A673 (cell line): Measurements from ENCODE around the gene TYSND1.

ENCODE experiments used
- EZH2 ChIP-seq: fragments of 200-600 bp; sonication (generic); IDR thresholded peaks from 2 replicates; pipeline ENCODE4 v1.6.1; 2017; ENCODE audit warnings: borderline replicate concordance, low read depth, mild to moderate bottlenecking, mixed read lengths, antibody characterized with exemption, low read length; ENCODE audit not compliant: poor library complexity, severe bottlenecking
- TF ChIP-seq, protein P1 (sequence below): fragments of 300-800, 200-600 bp; sonication (generic); conservative IDR thresholded peaks from 2 replicates; pipeline ENCODE4 v1.5.1; 2017; ENCODE audit warnings: low read depth, mild to moderate bottlenecking, antibody characterized with exemption, low read length, moderate library complexity, mixed read lengths

DNA sequence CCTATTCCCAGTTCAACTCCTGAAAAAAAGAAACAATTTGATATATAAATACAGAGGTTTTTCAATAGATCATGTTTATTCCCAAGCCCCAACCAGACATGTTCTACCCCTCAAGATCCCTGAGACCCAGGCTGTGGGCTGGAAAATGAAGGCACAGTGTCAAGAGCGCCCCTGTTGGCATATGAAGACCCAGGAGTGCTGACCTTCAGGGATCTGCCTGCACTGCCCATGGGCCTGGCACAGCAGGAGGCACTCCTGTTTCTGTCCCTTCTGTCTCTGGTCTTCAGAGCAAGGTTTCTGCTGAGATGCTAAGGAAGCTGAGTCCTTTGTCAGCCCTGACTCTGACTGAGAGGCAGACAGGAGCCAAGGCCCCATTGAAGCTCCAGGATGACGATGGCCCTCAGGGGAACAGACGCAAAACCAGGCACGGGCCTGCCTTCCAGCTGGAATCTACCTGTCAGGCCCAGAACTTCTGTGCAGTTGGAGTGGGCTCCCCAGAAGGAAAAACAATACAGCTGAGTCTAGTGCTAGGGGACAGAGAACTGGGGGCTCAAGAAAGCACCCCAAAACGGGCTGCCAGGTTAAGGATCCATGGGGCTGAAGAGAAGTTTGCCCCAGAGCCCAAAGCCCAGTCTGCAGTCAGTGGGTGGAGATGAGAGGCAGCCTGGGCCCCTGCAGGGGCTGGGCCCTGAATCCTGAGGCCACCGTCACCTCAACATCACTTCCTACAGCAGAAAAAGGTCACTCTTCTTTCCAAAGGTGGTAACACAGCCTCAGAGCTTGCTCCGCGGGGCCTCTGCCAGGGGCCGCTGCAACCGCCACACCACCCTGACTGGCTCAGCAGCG lies 7.1 kb downstream of the TYSND1 start:
- TF ChIP-seq, protein P1, sequence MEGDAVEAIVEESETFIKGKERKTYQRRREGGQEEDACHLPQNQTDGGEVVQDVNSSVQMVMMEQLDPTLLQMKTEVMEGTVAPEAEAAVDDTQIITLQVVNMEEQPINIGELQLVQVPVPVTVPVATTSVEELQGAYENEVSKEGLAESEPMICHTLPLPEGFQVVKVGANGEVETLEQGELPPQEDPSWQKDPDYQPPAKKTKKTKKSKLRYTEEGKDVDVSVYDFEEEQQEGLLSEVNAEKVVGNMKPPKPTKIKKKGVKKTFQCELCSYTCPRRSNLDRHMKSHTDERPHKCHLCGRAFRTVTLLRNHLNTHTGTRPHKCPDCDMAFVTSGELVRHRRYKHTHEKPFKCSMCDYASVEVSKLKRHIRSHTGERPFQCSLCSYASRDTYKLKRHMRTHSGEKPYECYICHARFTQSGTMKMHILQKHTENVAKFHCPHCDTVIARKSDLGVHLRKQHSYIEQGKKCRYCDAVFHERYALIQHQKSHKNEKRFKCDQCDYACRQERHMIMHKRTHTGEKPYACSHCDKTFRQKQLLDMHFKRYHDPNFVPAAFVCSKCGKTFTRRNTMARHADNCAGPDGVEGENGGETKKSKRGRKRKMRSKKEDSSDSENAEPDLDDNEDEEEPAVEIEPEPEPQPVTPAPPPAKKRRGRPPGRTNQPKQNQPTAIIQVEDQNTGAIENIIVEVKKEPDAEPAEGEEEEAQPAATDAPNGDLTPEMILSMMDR, result no peak
- TF ChIP-seq EZH2, result no peak
